Mesendoderm (in vitro differentiated cells): Measurements from ENCODE around the gene SH3BP1.
A peak's percentile ranks its signal among the peaks of the same experiment; 100 is the strongest.
"Not testable (repeated sequence)": the region's sequence is repeated elsewhere in the genome, so short reads cannot be mapped to it uniquely, and the experiment has no call there.

ENCODE experiments used
- DNase-seq: peaks from one replicate; pipeline ENCODE4 v3.0.0; 2013
- H2AK5ac ChIP-seq: 2 replicates; pipeline ENCODE4 v1.6.1; 2013; ENCODE audit warnings: low read length, inconsistent platforms
- H2BK120ac ChIP-seq: 2 replicates; pipeline ENCODE4 v1.6.1; 2013; ENCODE audit warnings: low read depth, mild to moderate bottlenecking, low read length, moderate library complexity, mixed read lengths
- H2BK15ac ChIP-seq: replicated peaks from 2 replicates; pipeline ENCODE4 v1.6.1; 2013; ENCODE audit warnings: low read depth, mild to moderate bottlenecking, moderate library complexity
- H2BK5ac ChIP-seq: 2 replicates; pipeline ENCODE4 v1.6.1; 2013; ENCODE audit warnings: low read length, inconsistent platforms
- H3K18ac ChIP-seq: 2 replicates; pipeline ENCODE4 v1.6.1; 2013; ENCODE audit warnings: mild to moderate bottlenecking, low read length, mixed read lengths
- H3K23ac ChIP-seq: one replicate; pipeline ENCODE4 v1.6.1; 2013; ENCODE audit warnings: low read length
- H3K27ac ChIP-seq: 2 replicates; pipeline ENCODE4 v1.5.1; 2013; ENCODE audit warnings: low read depth, mild to moderate bottlenecking, inconsistent platforms, low read length, moderate library complexity
- H3K27me3 ChIP-seq: 2 replicates; pipeline ENCODE4 v1.6.1; 2013; ENCODE audit warnings: low read length, control low read depth, mild to moderate bottlenecking, inconsistent platforms; ENCODE audit not compliant: insufficient read depth, poor library complexity
- H3K36me3 ChIP-seq: 2 replicates; pipeline ENCODE4 v1.6.1; 2013; ENCODE audit warnings: low read length, inconsistent platforms; ENCODE audit not compliant: control insufficient read depth, insufficient read depth
- H3K4ac ChIP-seq: one replicate; pipeline ENCODE4 v1.6.1; 2013; ENCODE audit warnings: low read depth, mild to moderate bottlenecking, low read length, moderate library complexity
- H3K4me1 ChIP-seq: 2 replicates; pipeline ENCODE4 v1.6.1; 2013; ENCODE audit warnings: low read depth, low read length, inconsistent platforms; ENCODE audit not compliant: control insufficient read depth
- H3K4me2 ChIP-seq: 2 replicates; pipeline ENCODE4 v1.6.1; 2013; ENCODE audit warnings: low read length
- H3K4me3 ChIP-seq: 2 replicates; pipeline ENCODE4 v1.5.1; 2013; ENCODE audit warnings: mild to moderate bottlenecking, low read length
- H3K56ac ChIP-seq: one replicate; pipeline ENCODE4 v1.6.1; 2013; ENCODE audit warnings: low read length
- H3K79me1 ChIP-seq: 2 replicates; pipeline ENCODE4 v1.6.1; 2013; ENCODE audit warnings: low read length, inconsistent platforms
- H3K79me2 ChIP-seq: 2 replicates; pipeline ENCODE4 v1.6.1; 2013; ENCODE audit warnings: mild to moderate bottlenecking, low read length; ENCODE audit not compliant: control insufficient read depth, insufficient read depth
- H3K9ac ChIP-seq: 2 replicates; pipeline ENCODE4 v1.6.1; 2013; ENCODE audit warnings: low read length, inconsistent platforms
- H4K5ac ChIP-seq: one replicate; pipeline ENCODE4 v1.6.1; 2013; ENCODE audit warnings: low read length
- H4K8ac ChIP-seq: one replicate; pipeline ENCODE4 v1.6.1; 2013; ENCODE audit warnings: low read depth, mild to moderate bottlenecking, control low read depth, low read length, moderate library complexity
- WGBS: extraction: QIAGEN DNeasy Blood & Tissue Kit; methylation state at CpG from one replicate; pipeline ENCODE4 v1.1.7; 2013; ENCODE audit warnings: low lambda C conversion rate, missing lambda C conversion rate; ENCODE audit not compliant: insufficient coverage; ENCODE audit errors: extremely low coverage; 5-methylcytosine and 5-hydroxymethylcytosine counted together

Gene SH3BP1

GRCh38 chr22:37694131-37694530 lies 54.7 kb downstream of the SH3BP1 start:
- not testable (repeated sequence) for H4K5ac ChIP-seq, H2AK5ac ChIP-seq, H3K4me2 ChIP-seq, H3K36me3 ChIP-seq, H2BK120ac ChIP-seq, DNase-seq, H3K79me2 ChIP-seq, H3K56ac ChIP-seq, H3K9ac ChIP-seq, H2BK15ac ChIP-seq, H3K27ac ChIP-seq, H3K4me3 ChIP-seq, H3K79me1 ChIP-seq, H3K23ac ChIP-seq, H3K4me1 ChIP-seq, H4K8ac ChIP-seq, H2BK5ac ChIP-seq, H3K18ac ChIP-seq, H3K27me3 ChIP-seq, H3K4ac ChIP-seq
- no CpG with 5 or more reads among the region's 7 CpGs for WGBS

DNA sequence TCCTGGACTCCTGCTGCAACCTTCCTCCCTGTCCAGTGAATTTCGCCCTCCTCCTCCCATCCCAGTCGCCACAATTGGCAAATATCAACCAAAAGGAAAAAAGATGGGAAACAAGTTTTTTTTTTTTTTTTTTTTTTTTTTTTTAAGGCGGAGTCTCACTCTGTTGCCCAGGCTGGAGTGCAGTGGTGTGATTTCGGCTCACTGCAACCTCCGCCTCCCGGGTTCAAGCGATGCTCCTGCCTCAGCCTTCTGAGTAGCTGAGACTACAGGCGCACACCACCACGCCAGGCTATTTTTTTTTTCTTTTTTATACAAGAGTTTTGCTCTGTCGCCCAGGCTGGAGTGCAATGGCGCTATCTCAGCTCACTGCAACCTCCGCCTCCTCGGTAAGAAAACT lies 56.8 kb downstream of the SH3BP1 start:
- H3K27ac ChIP-seq, DNase-seq, H4K8ac ChIP-seq, H3K4me1 ChIP-seq, H3K79me1 ChIP-seq, H2BK120ac ChIP-seq, H3K79me2 ChIP-seq, H3K4me3 ChIP-seq, H4K5ac ChIP-seq, H3K4me2 ChIP-seq, H2AK5ac ChIP-seq, H3K23ac ChIP-seq, H2BK15ac ChIP-seq, H3K36me3 ChIP-seq, H3K27me3 ChIP-seq, H3K4ac ChIP-seq, H3K18ac ChIP-seq, H2BK5ac ChIP-seq: not testable (repeated sequence)
- Histone ChIP-seq H3K56ac (peak overlapping the region; percentile 64), H3K9ac (peak overlapping the region; percentile 51)
- no CpG with 5 or more reads among the region's 13 CpGs for WGBS

DNA sequence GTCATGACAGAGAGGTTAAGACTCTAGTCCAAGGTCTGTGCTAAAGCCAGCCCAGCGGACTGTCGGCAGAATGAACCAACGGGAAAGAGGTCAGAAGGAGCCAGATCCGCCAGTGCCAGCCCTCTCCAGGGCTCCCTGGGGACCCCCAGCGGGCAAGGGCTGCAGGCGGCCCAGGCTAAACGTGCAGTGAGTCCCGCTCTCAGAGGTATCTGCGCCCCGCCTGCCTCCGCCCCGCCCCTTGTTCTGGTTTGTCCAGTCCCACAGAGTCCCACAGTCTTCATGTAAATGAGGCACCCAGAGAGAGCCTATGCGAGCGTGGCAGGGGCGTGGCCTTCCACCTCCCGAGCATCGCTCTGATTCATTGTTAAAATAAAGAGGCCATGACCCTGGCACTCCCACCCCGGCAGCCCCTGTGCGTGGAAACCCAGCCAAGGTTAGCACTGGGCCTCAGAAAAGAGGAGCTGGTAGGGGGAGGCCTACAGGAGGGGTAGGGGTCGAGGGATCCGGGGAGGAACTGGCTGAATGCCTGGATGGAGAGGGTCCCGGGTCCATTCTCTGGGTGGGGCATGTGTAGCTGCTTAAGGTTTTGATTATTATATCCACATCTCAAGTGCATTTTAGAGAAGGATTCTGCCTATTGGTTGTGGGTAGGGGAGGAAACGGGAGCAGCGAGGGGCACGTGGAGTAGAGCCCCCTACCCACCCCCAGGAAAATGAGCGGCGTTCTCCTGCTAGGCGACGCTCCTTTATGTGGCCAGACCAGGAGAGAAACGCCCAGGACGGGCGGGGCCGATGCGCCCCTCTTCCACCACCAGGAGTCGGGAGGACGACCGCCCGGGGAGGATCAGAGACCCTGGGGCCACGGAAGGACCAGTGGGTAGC lies 57.4 kb downstream of the SH3BP1 start, which contains the start of gene TRIOBP:
Gene TRIOBP, plus strand, starts transcription at position 392 of the 881 bp plus-strand sequence. CDS start 4,318 bp downstream, outside the sequence.
- Histone ChIP-seq H3K56ac (peak within 1 kb of the TSS; percentile 85), H3K27ac (no peak within 1 kb of the TSS), H3K36me3 (peaks cover 8% of the 10 kb centered on the region), H3K79me1 (no peaks in the 10 kb centered on the region), H3K9ac (peak within 1 kb of the TSS; percentile 73), H2BK15ac (no peak within 1 kb of the TSS), H2BK5ac (no peak within 1 kb of the TSS), H3K18ac (peak within 1 kb of the TSS; percentile 12), H3K4me3 (peak within 1 kb of the TSS; percentile 45), H3K23ac (peak within 1 kb of the TSS; percentile 15), H4K5ac (no peak within 1 kb of the TSS), H3K4me1 (no peaks in the 10 kb centered on the region), H3K27me3 (no peaks in the 10 kb centered on the region), H3K4me2 (peak within 1 kb of the TSS; percentile 97), H2BK120ac (no peak within 1 kb of the TSS), H3K79me2 (no peaks in the 10 kb centered on the region), H4K8ac (no peak within 1 kb of the TSS), H2AK5ac (no peak within 1 kb of the TSS), H3K4ac (no peak within 1 kb of the TSS)
- no CpG with 5 or more reads among the region's 39 CpGs for WGBS
- peak; percentile 99 for DNase-seq

DNA sequence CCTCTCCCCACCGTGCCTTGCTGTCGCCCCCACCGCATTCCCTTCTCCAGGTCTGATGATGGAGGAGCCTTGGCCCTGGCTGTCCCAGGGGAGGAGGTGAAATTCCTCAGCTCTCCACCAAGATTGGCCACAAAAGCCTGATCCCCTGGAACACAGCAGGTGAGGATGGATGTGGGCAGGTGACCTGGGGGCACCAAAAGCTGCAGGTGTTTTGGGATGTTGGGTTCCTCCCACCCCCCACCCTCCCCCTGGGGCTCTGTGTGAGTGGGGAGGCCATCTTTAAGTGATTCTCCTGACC lies 58.0 kb downstream of the SH3BP1 start:
- WGBS: no CpG with 5 or more reads among the region's 3 CpGs
- H3K9ac ChIP-seq: peak overlapping the region; percentile 73
- peak overlapping the region; percentile 45 for H3K4me3 ChIP-seq
- H3K27ac ChIP-seq: no peak overlapping the region
- peak overlapping the region; percentile 15 for H3K23ac ChIP-seq
- no peaks in the 10 kb centered on the region for H3K4me1 ChIP-seq
- no peak overlapping the region for H3K4ac ChIP-seq
- peaks cover 8% of the 10 kb centered on the region for H3K36me3 ChIP-seq
- peak overlapping the region; percentile 12 for H3K18ac ChIP-seq
- H3K79me2 ChIP-seq: no peaks in the 10 kb centered on the region
- no peak overlapping the region for H4K8ac ChIP-seq
- no peak overlapping the region for H2BK120ac ChIP-seq
- H2AK5ac ChIP-seq: no peak overlapping the region
- no peak overlapping the region for H2BK5ac ChIP-seq
- no peaks in the 10 kb centered on the region for H3K27me3 ChIP-seq
- H4K5ac ChIP-seq: no peak overlapping the region
- H3K4me2 ChIP-seq: peak overlapping the region; percentile 97
- H3K79me1 ChIP-seq: no peaks in the 10 kb centered on the region
- H3K56ac ChIP-seq: peak overlapping the region; percentile 85
- DNase-seq: no peak
- no peak overlapping the region for H2BK15ac ChIP-seq

GRCh38 chr22:37701141-37701786 lies 61.8 kb downstream of the SH3BP1 start:
- Histone ChIP-seq H4K8ac (no peak overlapping the region), H3K36me3 (peaks cover 4% of the 10 kb centered on the region)
- no peak for DNase-seq

More at GRCh38 chr22:37701141-37701786, 61.8 kb downstream of the SH3BP1 start:
- Histone ChIP-seq H3K4me3 (no peak overlapping the region), H4K5ac (no peak overlapping the region), H3K27me3 (no peaks in the 10 kb centered on the region), H2BK15ac (no peak overlapping the region), H3K4me1 (no peaks in the 10 kb centered on the region), H3K56ac (no peak overlapping the region), H3K18ac (no peak overlapping the region), H2BK5ac (no peak overlapping the region), H3K27ac (no peak overlapping the region), H3K79me2 (no peaks in the 10 kb centered on the region), H3K4me2 (no peak overlapping the region), H2AK5ac (no peak overlapping the region), H3K79me1 (no peaks in the 10 kb centered on the region), H3K9ac (no peak overlapping the region), H3K23ac (no peak overlapping the region), H2BK120ac (no peak overlapping the region), H3K4ac (no peak overlapping the region)
- no CpG with 5 or more reads among the region's 8 CpGs for WGBS
